GM11168 (cell line): ENCODE results near the gene NRXN3.

Source experiments
- in situ Hi-C: fragments of 300-500 bp; cut with MboI; formaldehyde crosslinking; loops from one replicate; pipeline ENCODE4 v1.12.0; 2022; ENCODE audit warnings: low sequenced_read_pairs; ENCODE audit not compliant: unreplicated experiment

NRXN3 gene

GRCh38 chr14:78170203-78170602 is at the start of gene NRXN3:
TSS of gene NRXN3 (plus strand) at chr14:78170373. CDS start at chr14:78243094, 72,721 bp downstream.
- in situ Hi-C loops: no loop called here

- in situ Hi-C loops: no loop called here
Measured at GRCh38 chr14:78122436-78122835, 47.7 kb upstream of the NRXN3 start.

- in situ Hi-C loops: no loop called here
Measured at GRCh38 chr14:78123650-78124253, 46.4 kb upstream of the NRXN3 start.

GRCh38 chr14:78127961-78128360 is 42.2 kb upstream of the NRXN3 start:
- in situ Hi-C loops: no loop called here

GRCh38 chr14:78129375-78129774 is 40.8 kb upstream of the NRXN3 start:
- in situ Hi-C loops: no loop called here

GRCh38 chr14:78130356-78130755 is 39.8 kb upstream of the NRXN3 start:
- in situ Hi-C loops: no loop called here

GRCh38 chr14:78131201-78131600 is 39.0 kb upstream of the NRXN3 start:
- in situ Hi-C loops: no loop called here

- in situ Hi-C loops: no loop called here
Measured at GRCh38 chr14:78131616-78132015, 38.6 kb upstream of the NRXN3 start.

- in situ Hi-C loops: no loop called here
Measured at GRCh38 chr14:78135450-78135891, 34.7 kb upstream of the NRXN3 start.

GRCh38 chr14:78136695-78137094 is 33.5 kb upstream of the NRXN3 start:
- in situ Hi-C loops: no loop called here

GRCh38 chr14:78141590-78141989 is 28.6 kb upstream of the NRXN3 start:
- in situ Hi-C loops: no loop called here

- in situ Hi-C loops: no loop called here
Measured at GRCh38 chr14:78142998-78143397, 27.2 kb upstream of the NRXN3 start.

- in situ Hi-C loops: no loop called here
Measured at GRCh38 chr14:78143489-78144145, 26.6 kb upstream of the NRXN3 start.

- in situ Hi-C loops: no loop called here
Measured at GRCh38 chr14:78152201-78153063, 17.7 kb upstream of the NRXN3 start.

GRCh38 chr14:78153064-78153341 is 17.2 kb upstream of the NRXN3 start:
- in situ Hi-C loops: no loop called here

GRCh38 chr14:78154827-78155226 is 15.3 kb upstream of the NRXN3 start:
- in situ Hi-C loops: no loop called here

- in situ Hi-C loops: no loop called here
Measured at GRCh38 chr14:78156196-78156595, 14.0 kb upstream of the NRXN3 start.

- in situ Hi-C loops: no loop called here
Measured at GRCh38 chr14:78157494-78158437, 12.4 kb upstream of the NRXN3 start.

- in situ Hi-C loops: no loop called here
Measured at GRCh38 chr14:78162202-78162601, 8.0 kb upstream of the NRXN3 start.

- in situ Hi-C loops: no loop called here
Measured at GRCh38 chr14:78164226-78164853, 5.8 kb upstream of the NRXN3 start.
